OCI-M2 (cell line): Measurements from ENCODE around the gene SSUH2.
"Not testable (repeated sequence)": the region's sequence is repeated elsewhere in the genome, so short reads cannot be mapped to it uniquely, and the experiment has no call there.

ENCODE experiments used
- DNase-seq: peaks from one replicate; lab custom pipeline; 2025; ENCODE audit not compliant: unreplicated experiment; lab: John Stamatoyannopoulos, UW

Gene SSUH2

GRCh38 chr3:8589880-8590556 is 54.6 kb downstream of the SSUH2 start:
- no peak for DNase-seq

GRCh38 chr3:8584661-8585060 is 59.9 kb downstream of the SSUH2 start:
- no peak for DNase-seq

DNA sequence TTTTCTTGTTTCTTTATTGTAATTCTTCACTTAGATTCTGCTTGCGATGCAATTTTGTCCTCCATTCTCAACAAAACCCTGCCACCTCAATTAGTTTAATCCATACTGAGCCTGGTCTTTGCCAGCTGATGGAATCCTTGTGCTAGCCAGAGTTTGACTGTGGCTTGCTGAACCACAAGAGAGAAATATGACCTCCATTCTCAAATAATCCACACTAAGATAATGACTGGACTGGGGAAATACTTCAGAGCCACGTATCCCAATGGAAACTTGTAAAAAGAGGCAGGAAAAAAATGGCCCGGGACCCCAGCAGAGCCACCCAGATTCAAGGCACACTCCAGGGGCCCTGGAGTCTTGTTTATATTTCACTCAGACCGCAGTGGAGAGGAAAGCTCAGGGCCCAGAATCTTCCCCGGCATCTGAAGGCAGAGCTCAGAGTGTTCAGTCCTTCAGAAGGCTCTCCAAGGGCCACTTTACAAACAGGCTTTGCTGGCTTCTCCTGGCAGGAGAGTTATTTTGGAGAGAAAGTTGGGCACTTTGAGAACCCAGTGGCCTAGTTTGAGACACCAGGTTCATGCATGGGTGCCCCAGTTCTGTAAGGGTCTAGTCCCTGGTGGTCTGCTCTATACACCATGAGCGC is 62.7 kb downstream of the SSUH2 start:
- no peak for DNase-seq

- no peak for DNase-seq
Measured at GRCh38 chr3:8581373-8581772, 63.2 kb downstream of the SSUH2 start.

GRCh38 chr3:8580434-8580833 is 64.2 kb downstream of the SSUH2 start:
- not testable (repeated sequence) for DNase-seq

DNA sequence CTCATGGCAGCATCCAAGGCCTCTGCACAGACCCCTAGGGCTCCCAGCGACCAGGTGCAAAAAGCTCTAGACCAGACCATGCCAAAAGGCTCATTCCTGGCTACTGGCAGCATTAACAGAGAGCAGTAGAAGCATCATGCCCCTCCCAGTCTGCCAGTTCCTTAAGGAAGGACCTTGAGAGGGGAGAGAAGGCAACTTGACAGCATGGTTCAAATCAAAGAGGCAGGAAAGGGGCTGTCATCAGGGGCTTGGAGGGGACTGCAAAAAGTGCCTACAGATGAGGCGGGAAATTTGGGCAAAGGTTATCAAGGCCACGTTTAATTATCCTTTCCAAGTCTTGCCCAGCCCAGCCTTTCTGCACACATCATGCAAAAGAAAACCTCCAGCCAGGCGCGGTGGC is 64.7 kb downstream of the SSUH2 start:
- no peak for DNase-seq

DNA sequence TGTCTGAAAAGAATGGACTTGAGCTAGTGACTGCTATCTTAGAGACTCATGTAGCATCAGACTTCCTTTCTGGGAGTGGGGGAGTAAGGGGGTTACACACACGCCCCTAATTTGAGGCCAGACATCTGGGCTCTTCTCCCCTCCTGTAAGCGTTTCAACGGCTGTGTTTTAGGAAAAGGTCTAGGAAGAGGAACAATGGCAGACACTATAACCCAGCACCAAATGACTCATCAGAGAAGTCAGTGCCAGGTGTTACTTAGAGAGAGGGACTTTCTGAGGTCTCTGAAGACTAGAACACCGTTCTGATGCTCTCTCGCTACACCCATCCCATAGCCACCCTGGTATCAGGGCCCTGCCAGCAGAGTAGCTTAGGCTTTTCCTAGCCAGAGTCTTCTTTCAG is 65.5 kb downstream of the SSUH2 start:
- DNase-seq: no peak

DNA sequence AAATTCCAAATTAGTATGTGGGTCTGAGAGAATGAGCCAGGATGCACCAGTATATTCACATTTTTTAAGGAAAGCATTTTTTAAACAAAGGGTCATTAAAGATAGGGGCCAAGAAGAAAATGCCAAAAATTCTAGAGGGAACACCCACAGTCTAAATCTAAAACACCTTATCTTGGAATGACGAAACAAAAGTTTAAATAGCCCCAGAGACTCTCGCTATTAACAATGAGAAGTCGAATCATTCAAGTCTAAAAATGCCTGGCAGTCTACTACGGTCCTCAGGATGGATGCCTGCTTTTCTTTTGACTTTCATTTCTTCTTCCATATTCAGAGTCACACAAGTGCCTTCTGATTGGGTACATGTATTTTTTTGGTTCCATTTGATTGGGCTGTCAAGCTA is 66.3 kb downstream of the SSUH2 start:
- no peak for DNase-seq

DNA sequence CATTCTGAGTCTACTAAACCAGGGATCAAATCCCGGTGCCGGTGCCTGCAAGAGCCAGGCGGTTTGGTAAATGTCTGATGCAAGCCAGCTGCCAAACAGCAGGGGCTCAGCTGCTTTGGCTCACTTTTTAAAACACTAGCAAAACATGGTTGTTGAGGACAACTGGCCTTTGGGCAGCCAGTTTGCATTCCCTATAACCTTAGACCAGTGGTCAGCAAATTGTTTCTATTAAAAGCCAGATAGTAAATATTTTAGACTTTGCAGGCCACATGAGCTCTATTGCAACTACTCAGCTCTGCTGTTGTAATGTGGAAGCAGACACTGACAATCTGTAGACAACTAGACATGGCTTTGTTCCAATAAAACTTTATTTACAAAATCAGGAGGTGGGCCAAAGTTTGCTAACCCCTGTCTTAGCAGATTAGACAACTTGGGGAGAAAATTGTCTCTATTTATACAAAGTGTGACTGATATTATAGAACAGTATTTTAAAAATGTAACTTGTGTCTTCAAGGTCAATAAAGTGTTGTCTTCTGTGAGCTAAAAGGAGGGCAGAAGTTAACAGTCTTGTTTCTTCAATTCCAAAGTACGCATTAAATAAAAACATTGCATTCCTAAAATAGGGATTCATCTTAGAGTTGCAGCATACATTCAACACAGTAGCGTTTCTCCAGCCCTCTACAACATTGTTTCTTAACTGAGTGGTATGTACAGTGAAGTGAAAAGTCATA is 67.6 kb downstream of the SSUH2 start:
- DNase-seq: no peak

GRCh38 chr3:8576436-8576835 is 68.2 kb downstream of the SSUH2 start:
- DNase-seq: no peak

DNA sequence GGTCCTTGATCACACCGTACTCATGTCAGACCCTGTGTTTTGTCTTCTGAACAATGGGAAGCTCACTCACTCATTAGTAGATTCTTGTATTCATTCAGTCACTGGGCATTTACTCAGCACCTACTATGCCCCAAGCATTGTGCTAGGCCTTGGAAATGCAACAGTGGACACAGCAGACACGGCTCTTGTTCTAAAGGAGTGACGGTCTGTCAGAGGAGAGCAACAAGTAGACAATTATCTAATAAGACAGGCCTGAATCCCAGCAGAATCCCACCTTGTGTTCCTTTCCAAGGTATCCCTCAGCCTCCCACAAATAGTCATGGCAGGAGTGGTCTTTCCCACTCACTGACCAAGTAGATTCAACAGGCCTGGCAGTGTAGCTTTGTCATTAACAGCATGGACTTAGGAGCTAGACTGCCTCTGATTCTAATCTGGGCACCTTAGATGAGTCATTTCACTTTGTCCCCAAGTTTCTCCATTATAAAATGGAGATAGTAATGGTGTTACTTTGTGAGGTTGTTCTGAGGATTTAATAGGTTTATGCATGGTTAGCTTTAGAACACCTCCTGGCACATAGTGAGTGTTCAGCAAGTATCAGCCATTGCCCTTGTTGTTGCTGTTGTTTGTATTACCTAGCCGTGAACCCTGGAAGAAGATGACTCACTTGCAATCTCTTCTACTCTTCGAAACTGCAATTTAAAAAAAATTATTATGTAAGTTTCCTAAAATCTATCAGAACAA is 69.1 kb downstream of the SSUH2 start:
- no peak for DNase-seq

- no peak for DNase-seq
Measured at GRCh38 chr3:8574670-8575322, 69.8 kb downstream of the SSUH2 start.

DNA sequence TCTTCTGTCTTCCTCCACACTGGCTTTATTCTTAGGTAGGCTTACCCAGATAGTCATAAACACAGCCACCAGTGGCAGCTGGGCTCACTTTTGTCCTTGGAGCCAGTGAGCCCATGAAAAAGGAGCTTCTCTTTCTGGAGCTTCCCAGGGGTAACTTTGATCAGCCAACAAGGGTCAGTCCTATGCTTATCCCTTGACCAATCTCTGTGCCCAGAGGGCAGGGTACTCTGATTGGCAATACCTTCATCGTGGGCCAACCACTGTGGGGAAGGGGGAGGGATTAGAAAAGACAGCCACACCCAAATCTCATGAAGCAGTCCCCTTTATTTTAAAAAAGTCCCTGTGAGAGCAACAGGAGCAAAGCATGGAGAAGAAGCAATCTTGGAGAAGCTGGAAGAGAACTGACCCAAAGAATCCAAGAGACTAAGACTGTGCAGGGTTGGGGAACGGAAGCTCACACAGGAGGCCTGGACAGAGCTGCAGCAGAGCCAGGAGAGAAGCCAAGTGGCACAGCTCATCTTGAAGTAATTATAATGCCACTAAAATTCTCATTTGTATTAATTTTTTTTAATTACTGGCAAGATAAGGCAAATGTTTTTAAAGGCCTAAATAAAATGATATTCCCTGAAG is 70.4 kb downstream of the SSUH2 start:
- no peak for DNase-seq

- no peak for DNase-seq
Measured at GRCh38 chr3:8573342-8573926, 71.2 kb downstream of the SSUH2 start.

GRCh38 chr3:8571256-8571655 is 73.3 kb downstream of the SSUH2 start:
- no peak for DNase-seq
